LNCaP clone FGC (cell line): ENCODE measurements around the gene TNIP3.

ENCODE experiments used
- DNase-seq: peaks from one replicate; pipeline ENCODE4 v3.0.0-alpha.2; 2011; ENCODE audit warnings: low read depth
- H3K4me3 ChIP-seq: 2 replicates; pipeline ENCODE4 v1.5.1; 2011; ENCODE audit warnings: mild to moderate bottlenecking, low read depth, low read length, control low read depth
- TF ChIP-seq, protein P1 (sequence below): IDR thresholded peaks from 2 replicates; pipeline ENCODE4 v1.5.1; 2012; ENCODE audit warnings: mild to moderate bottlenecking; ENCODE audit not compliant: control insufficient read depth, insufficient read depth; ENCODE audit errors: extremely low read depth

Gene TNIP3

DNA sequence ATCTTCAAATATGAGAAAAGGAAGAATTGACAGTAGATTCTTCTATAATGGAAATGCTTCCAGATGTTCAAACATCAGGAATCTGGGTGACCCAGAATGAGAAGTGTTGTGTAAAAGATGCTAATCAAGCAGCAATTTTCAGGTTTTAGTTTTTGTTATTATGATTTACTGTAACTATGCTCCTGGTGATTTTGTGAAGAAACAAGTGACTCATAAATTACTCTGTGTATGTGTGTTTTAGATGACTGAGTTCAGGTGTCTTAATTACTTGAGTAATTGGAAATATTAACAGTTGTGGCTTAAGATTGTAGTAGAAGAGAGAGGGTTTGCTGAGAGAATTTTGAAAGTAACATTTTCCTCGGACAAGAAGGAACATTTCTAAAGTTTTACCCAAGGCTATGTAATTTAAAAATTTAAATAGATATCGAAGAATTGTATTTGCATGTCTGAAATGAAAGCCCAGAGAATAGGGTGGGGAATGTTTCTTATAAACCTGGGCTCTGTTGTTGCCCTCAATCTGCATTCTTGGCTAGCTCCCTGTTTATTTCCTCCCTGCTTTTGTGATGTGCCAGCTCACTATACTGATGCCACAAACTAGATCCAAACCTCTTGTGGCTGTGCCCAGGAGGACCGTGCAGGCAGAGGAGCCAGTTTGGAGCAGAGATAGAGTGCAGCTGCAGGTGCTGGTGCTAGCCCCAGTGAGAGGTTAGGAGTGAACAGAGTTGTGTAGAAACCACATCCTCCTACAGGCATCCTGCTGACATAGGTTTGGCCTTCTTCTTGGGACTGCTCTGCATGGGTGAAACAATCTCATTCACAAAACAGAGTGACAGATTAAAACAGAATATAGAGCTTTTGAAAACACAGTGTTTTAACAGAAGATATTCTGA, 25.4 kb upstream of the TNIP3 start:
- TF ChIP-seq, protein P1, sequence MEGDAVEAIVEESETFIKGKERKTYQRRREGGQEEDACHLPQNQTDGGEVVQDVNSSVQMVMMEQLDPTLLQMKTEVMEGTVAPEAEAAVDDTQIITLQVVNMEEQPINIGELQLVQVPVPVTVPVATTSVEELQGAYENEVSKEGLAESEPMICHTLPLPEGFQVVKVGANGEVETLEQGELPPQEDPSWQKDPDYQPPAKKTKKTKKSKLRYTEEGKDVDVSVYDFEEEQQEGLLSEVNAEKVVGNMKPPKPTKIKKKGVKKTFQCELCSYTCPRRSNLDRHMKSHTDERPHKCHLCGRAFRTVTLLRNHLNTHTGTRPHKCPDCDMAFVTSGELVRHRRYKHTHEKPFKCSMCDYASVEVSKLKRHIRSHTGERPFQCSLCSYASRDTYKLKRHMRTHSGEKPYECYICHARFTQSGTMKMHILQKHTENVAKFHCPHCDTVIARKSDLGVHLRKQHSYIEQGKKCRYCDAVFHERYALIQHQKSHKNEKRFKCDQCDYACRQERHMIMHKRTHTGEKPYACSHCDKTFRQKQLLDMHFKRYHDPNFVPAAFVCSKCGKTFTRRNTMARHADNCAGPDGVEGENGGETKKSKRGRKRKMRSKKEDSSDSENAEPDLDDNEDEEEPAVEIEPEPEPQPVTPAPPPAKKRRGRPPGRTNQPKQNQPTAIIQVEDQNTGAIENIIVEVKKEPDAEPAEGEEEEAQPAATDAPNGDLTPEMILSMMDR: no peak
- no peak overlapping the region for H3K4me3 ChIP-seq
- DNase-seq: no peak

DNA sequence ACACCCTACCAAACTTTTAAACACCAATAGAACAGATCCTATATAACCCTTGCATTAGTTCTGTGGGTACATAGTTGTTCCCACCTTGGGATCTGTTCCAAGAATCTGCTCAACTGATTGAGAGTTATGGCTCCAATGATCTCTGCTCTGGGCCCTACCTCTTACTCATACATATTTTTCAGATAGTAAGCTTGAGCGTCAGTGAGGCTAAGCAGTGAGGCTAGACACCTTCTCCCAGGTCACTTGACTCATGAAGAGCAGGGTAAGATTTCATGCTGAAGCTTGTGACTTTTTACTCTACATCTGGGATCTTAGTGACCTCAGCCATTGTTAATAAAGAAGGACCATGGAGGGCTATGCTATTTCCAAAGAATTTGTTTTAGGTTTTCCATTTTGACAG, 23.1 kb upstream of the TNIP3 start:
- TF ChIP-seq, protein P1: no peak
- H3K4me3 ChIP-seq: no peak overlapping the region
- DNase-seq: no peak

DNA sequence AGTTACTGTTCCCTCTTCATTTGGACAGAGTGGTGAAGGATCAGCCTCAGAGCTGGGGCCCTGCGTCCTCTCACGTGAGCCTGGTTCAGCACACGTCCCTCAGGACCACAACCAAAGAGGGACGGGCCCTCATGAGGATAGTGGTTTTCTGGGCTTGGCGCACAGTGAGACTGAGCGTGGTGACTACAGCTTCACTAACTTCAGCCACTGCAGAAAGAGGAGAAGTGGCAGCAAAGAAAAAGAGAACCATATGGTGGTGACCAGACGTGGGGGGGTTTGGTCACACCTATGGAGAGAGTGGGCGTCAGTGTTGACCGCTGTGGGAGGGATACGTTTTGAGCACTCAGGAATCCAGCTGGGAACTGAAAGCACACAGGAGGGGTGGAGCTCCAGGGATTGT, 21.8 kb upstream of the TNIP3 start:
- no peak overlapping the region for H3K4me3 ChIP-seq
- no peak for DNase-seq
- TF ChIP-seq, protein P1: no peak

DNA sequence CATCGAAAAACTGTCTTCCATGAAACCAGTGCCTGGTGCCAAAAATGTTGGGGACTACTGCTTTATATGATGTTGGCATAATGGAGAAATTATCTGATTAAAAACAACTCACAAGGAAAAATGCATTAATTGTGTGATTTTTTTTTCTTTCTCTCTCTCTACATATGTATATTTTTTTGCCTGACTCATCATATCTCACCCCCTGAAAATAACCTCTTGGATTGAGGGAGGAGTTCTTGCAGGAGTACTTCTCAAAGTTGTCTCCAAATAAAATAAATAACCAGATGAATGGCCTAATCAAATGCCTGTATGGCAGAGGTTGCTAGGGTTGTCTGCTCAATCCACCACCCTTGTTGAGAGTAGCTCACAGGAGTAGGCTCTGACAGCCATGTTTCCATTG, 19.9 kb upstream of the TNIP3 start:
- TF ChIP-seq, protein P1: no peak

DNA sequence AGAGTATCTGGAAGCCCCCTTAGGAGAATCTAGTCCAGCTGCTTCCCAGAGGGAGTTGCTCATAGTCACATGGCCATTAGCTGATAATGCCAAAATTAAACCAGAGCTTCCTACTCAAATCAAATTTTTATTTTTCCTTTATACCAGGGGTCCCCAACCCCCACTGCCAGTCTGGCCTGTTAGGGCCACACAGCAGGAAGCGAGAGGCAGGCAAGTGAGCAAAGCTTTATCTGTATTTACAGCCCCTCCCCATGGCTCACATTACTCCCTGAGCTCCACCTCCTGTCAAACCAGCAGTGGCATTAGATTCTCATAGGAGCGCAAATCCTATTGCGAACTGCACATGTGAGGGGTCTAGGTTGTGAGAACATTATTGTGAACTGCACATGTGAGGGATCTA, 19.2 kb upstream of the TNIP3 start:
- H3K4me3 ChIP-seq: no peak overlapping the region
- TF ChIP-seq, protein P1: no peak
- no peak for DNase-seq

More for the DNA sequence above, 19.9 kb upstream of the TNIP3 start:
- DNase-seq: no peak
- H3K4me3 ChIP-seq: no peak overlapping the region

DNA sequence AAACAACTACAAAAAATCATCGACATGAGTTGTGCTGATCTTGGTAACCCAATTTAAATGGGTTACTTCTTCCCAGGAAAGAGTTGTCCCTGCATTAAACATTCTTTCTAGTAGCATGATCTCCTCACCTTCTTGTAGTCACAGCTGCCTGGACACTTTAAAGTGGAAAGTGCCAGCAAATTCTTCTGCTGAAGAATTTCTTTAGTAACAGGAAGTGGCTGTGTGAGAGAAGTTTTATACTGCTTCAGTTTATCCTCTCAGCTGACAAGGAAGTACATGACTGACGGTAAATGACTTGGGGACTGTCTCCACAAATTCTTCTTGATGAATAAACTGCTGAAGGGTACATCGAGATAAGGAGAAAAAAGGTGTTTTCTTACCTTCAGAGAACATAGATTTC, 18.2 kb upstream of the TNIP3 start:
- no peak overlapping the region; the same call in 1 of the 2 replicates for H3K4me3 ChIP-seq
- peak; percentile 44 for DNase-seq
- TF ChIP-seq, protein P1: no peak

DNA sequence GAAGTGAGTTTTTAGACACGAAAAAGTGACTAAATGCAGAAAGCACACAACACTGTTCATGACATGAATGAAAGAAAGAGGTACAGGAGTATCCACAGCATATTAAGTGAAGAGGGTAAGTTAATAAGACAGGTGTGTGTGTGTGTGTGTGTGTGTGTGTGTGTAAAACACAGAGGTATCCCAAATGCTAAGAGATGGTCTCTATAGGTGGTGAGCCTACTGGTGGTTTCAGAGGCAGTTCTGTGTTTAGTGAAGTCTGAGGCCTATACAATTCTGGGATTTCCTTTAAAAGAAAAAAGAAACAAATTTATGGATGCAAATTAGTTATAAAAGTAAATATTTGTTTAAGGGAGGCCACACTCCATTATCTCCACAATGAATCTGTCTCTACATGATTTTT, 17.4 kb upstream of the TNIP3 start:
- TF ChIP-seq, protein P1: no peak
- H3K4me3 ChIP-seq: no peak overlapping the region
- DNase-seq: no peak
